HUES6 (cell line): Measurements from ENCODE around the gene NDUFA8.

Experiments used
- H3K27ac ChIP-seq: 2 replicates; pipeline ENCODE4 v1.7.0; 2013; ENCODE audit warnings: low read depth, mild to moderate bottlenecking, low read length, inconsistent platforms
- H3K27me3 ChIP-seq: 2 replicates; pipeline ENCODE4 v1.6.1; 2013; ENCODE audit warnings: low read length; ENCODE audit not compliant: control insufficient read depth, insufficient read depth
- H3K36me3 ChIP-seq: 2 replicates; pipeline ENCODE4 v1.6.1; 2013; ENCODE audit warnings: low read length; ENCODE audit not compliant: control insufficient read depth, insufficient read depth
- H3K4me1 ChIP-seq: 2 replicates; pipeline ENCODE4 v1.6.1; 2013; ENCODE audit warnings: low read length; ENCODE audit not compliant: control insufficient read depth, insufficient read depth
- H3K4me3 ChIP-seq: 2 replicates; pipeline ENCODE4 v1.5.1; 2013; ENCODE audit warnings: low read depth, low read length
- H3K9ac ChIP-seq: one replicate; pipeline ENCODE4 v1.6.1; 2013; ENCODE audit warnings: mild to moderate bottlenecking, low read length
- H3K9me3 ChIP-seq: 2 replicates; pipeline ENCODE4 v1.6.1; 2013; ENCODE audit warnings: low read depth, low read length; ENCODE audit not compliant: control insufficient read depth, insufficient read depth

NDUFA8 gene

GRCh38 chr9:122184551-122184950 is 25.0 kb upstream of the NDUFA8 start:
- H3K27ac ChIP-seq, result no peak overlapping the region
- no peaks in the 10 kb centered on the region for H3K27me3 ChIP-seq
- H3K36me3 ChIP-seq, result no peaks in the 10 kb centered on the region
- H3K4me1 ChIP-seq, result no peaks in the 10 kb centered on the region
- H3K9me3 ChIP-seq, result no peaks in the 10 kb centered on the region
- no peak overlapping the region for H3K9ac ChIP-seq
- no peak overlapping the region for H3K4me3 ChIP-seq

GRCh38 chr9:122183501-122183900 is 23.9 kb upstream of the NDUFA8 start:
- no peaks in the 10 kb centered on the region for H3K36me3 ChIP-seq
- no peaks in the 10 kb centered on the region for H3K27me3 ChIP-seq
- no peak overlapping the region for H3K4me3 ChIP-seq
- H3K4me1 ChIP-seq, result no peaks in the 10 kb centered on the region
- H3K27ac ChIP-seq, result no peak overlapping the region
- no peak overlapping the region for H3K9ac ChIP-seq
- H3K9me3 ChIP-seq, result no peaks in the 10 kb centered on the region

- Histone ChIP-seq H3K9me3 (no peaks in the 10 kb centered on the region), H3K27me3 (no peaks in the 10 kb centered on the region), H3K4me1 (no peaks in the 10 kb centered on the region), H3K36me3 (no peaks in the 10 kb centered on the region), H3K27ac (no peak overlapping the region), H3K9ac (no peak overlapping the region), H3K4me3 (no peak overlapping the region)
These were observed 21.1 kb upstream of the NDUFA8 start for GRCh38 chr9:122180633-122181032.

- H3K9ac ChIP-seq, result no peak overlapping the region
- no peaks in the 10 kb centered on the region for H3K9me3 ChIP-seq
- H3K27me3 ChIP-seq, result no peaks in the 10 kb centered on the region
- H3K36me3 ChIP-seq, result no peaks in the 10 kb centered on the region
- no peak overlapping the region for H3K4me3 ChIP-seq
- H3K27ac ChIP-seq, result no peak overlapping the region
- no peaks in the 10 kb centered on the region for H3K4me1 ChIP-seq
These were observed 20.1 kb upstream of the NDUFA8 start for GRCh38 chr9:122179690-122180074.

GRCh38 chr9:122179054-122179689 is 19.6 kb upstream of the NDUFA8 start:
- no peaks in the 10 kb centered on the region for H3K4me1 ChIP-seq
- no peaks in the 10 kb centered on the region for H3K9me3 ChIP-seq

GRCh38 chr9:122176916-122177315 is 17.3 kb upstream of the NDUFA8 start:
- Histone ChIP-seq H3K9me3 (no peaks in the 10 kb centered on the region), H3K27ac (no peak overlapping the region), H3K4me1 (no peaks in the 10 kb centered on the region), H3K4me3 (no peak overlapping the region), H3K27me3 (peaks cover 10% of the 10 kb centered on the region), H3K36me3 (no peaks in the 10 kb centered on the region), H3K9ac (no peak overlapping the region)

More at GRCh38 chr9:122179054-122179689, 19.6 kb upstream of the NDUFA8 start:
- Histone ChIP-seq H3K36me3 (no peaks in the 10 kb centered on the region), H3K27ac (no peak overlapping the region), H3K9ac (no peak overlapping the region), H3K27me3 (peaks cover under 1% of the 10 kb centered on the region; the same call in 1 of the 2 replicates), H3K4me3 (no peak overlapping the region)

GRCh38 chr9:122173670-122174069 is 14.1 kb upstream of the NDUFA8 start:
- Histone ChIP-seq H3K9ac (no peak overlapping the region), H3K4me1 (no peaks in the 10 kb centered on the region), H3K36me3 (no peaks in the 10 kb centered on the region), H3K27ac (no peak overlapping the region), H3K9me3 (no peaks in the 10 kb centered on the region), H3K4me3 (no peak overlapping the region), H3K27me3 (peaks cover 13% of the 10 kb centered on the region)

GRCh38 chr9:122172131-122172530 is 12.6 kb upstream of the NDUFA8 start:
- H3K4me1 ChIP-seq, result no peaks in the 10 kb centered on the region
- no peak overlapping the region for H3K27ac ChIP-seq
- H3K9me3 ChIP-seq, result peaks cover 7% of the 10 kb centered on the region
- H3K27me3 ChIP-seq, result peaks cover 13% of the 10 kb centered on the region
- H3K4me3 ChIP-seq, result no peak overlapping the region
- no peak overlapping the region for H3K9ac ChIP-seq
- H3K36me3 ChIP-seq, result no peaks in the 10 kb centered on the region

GRCh38 chr9:122168356-122168755 is 8.8 kb upstream of the NDUFA8 start:
- Histone ChIP-seq H3K4me3 (no peak overlapping the region), H3K27me3 (peaks cover 24% of the 10 kb centered on the region), H3K9ac (no peak overlapping the region), H3K9me3 (peaks cover 7% of the 10 kb centered on the region), H3K36me3 (no peaks in the 10 kb centered on the region), H3K27ac (no peak overlapping the region), H3K4me1 (no peaks in the 10 kb centered on the region)

- peaks cover 14% of the 10 kb centered on the region for H3K9me3 ChIP-seq
- no peak overlapping the region for H3K9ac ChIP-seq
- no peak overlapping the region for H3K4me3 ChIP-seq
- no peaks in the 10 kb centered on the region for H3K36me3 ChIP-seq
- peaks cover 16% of the 10 kb centered on the region for H3K27me3 ChIP-seq
- H3K4me1 ChIP-seq, result no peaks in the 10 kb centered on the region
- H3K27ac ChIP-seq, result no peak overlapping the region
These were observed 4.7 kb upstream of the NDUFA8 start for GRCh38 chr9:122164286-122164685.

- Histone ChIP-seq H3K4me1 (no peaks in the 10 kb centered on the region; the same call in 1 of the 2 replicates), H3K36me3 (no peaks in the 10 kb centered on the region), H3K9ac (no peak overlapping the region), H3K9me3 (peaks cover 8% of the 10 kb centered on the region; the same call in 1 of the 2 replicates), H3K4me3 (no peak overlapping the region), H3K27ac (no peak overlapping the region), H3K27me3 (peaks cover 16% of the 10 kb centered on the region)
These were observed 2.8 kb upstream of the NDUFA8 start for GRCh38 chr9:122162415-122162814.
